Calu3 (cell line): Measurements from ENCODE around the gene SLIT3. TPM values are rescaled to one million over a fixed set of nuclear protein-coding genes. Genes with fewer than 3 reads are reported as not detected.

Source experiments
- BruUV-seq: library from RNA; stranded (reverse); fragments of 400-500 nt; replicated peaks from 2 replicates; lab custom pipeline; 2021; lab: Mats Ljungman, UMichigan
- CTCF ChIA-PET: fragments of 300-600 bp; sonication (Branson Sonifier 250); formaldehyde crosslinking; loops from one replicate; lab custom pipeline; 2022; ENCODE audit warnings: antibody characterized with exemption; lab: Charles Lee
- DNase-seq: peaks from one replicate; pipeline ENCODE4 v3.0.0; 2022
- H3K27ac Mint-ChIP-seq: one replicate; pipeline ENCODE4 v1.8.0; 2022; ENCODE audit warnings: mixed read lengths; ENCODE audit not compliant: unreplicated experiment
- H3K27me3 Mint-ChIP-seq: one replicate; pipeline ENCODE4 v1.8.0; 2022; ENCODE audit warnings: mixed read lengths; ENCODE audit not compliant: unreplicated experiment
- H3K36me3 Mint-ChIP-seq: one replicate; pipeline ENCODE4 v1.8.0; 2022; ENCODE audit warnings: mild to moderate bottlenecking, moderate library complexity, mixed read lengths; ENCODE audit not compliant: insufficient read depth, unreplicated experiment
- H3K4me1 Mint-ChIP-seq: one replicate; pipeline ENCODE4 v1.8.0; 2022; ENCODE audit warnings: mild to moderate bottlenecking, low read depth, mixed read lengths; ENCODE audit not compliant: unreplicated experiment
- H3K4me3 Mint-ChIP-seq: one replicate; pipeline ENCODE4 v1.8.0; 2022; ENCODE audit warnings: mild to moderate bottlenecking, low read depth, moderate library complexity, mixed read lengths; ENCODE audit not compliant: unreplicated experiment
- H3K9me3 Mint-ChIP-seq: one replicate; pipeline ENCODE4 v1.8.0; 2022; ENCODE audit warnings: low read depth, mixed read lengths; ENCODE audit not compliant: unreplicated experiment
- CTCF ChIP-seq: fragments of 200-600 bp; IDR thresholded peaks from one replicate; pipeline ENCODE4 v1.8.0; 2022; ENCODE audit warnings: antibody characterized with exemption; ENCODE audit not compliant: unreplicated experiment
- intact Hi-C: fragments of 100-400 bp; cut with micrococcal nuclease; formaldehyde crosslinking; loops from one replicate; pipeline ENCODE4 v1.10.0; 2022; ENCODE audit not compliant: unreplicated experiment
- total RNA-seq: library from RNA; stranded (reverse); gene quantifications from 2 replicates; pipeline ENCODE4 v1.2.3, GENCODE V29; 2022

Gene SLIT3
- total RNA-seq, 1 experiment from 2014 or later, result not detected

- BruUV-seq, result no TSS peak
- H3K4me3 Mint-ChIP-seq, result no peak overlapping the region
- CTCF ChIA-PET, result interaction anchor here (0.6 kb wide), 1 partner anchor 213 kb away, joined by 4 read pairs; no protein-coding TSS in a partner anchor
- H3K4me1 Mint-ChIP-seq, result no peaks in the 10 kb centered on the region
- DNase-seq, result no peak
- H3K27me3 Mint-ChIP-seq, result peaks cover 49% of the 10 kb centered on the region
- no peak overlapping the region for H3K27ac Mint-ChIP-seq
- H3K9me3 Mint-ChIP-seq, result no peaks in the 10 kb centered on the region
- intact Hi-C loops, result no loop called here
- no peaks in the 10 kb centered on the region for H3K36me3 Mint-ChIP-seq
- no peak for TF ChIP-seq CTCF
Observed at GRCh38 chr5:168903061-168903460, 397.9 kb downstream of the SLIT3 start.

GRCh38 chr5:168899673-168900072, 401.3 kb downstream of the SLIT3 start:
- no peak for DNase-seq
- no peaks in the 10 kb centered on the region for H3K36me3 Mint-ChIP-seq
- peaks cover 49% of the 10 kb centered on the region for H3K27me3 Mint-ChIP-seq
- H3K27ac Mint-ChIP-seq, result no peak overlapping the region
- no peak overlapping the region for H3K4me3 Mint-ChIP-seq
- no peaks in the 10 kb centered on the region for H3K9me3 Mint-ChIP-seq
- CTCF ChIA-PET, result no interaction called here
- BruUV-seq, result no TSS peak
- TF ChIP-seq CTCF, result no peak
- intact Hi-C loops, result no loop called here
- no peaks in the 10 kb centered on the region for H3K4me1 Mint-ChIP-seq

GRCh38 chr5:168899264-168899663, 401.7 kb downstream of the SLIT3 start:
- BruUV-seq, result no TSS peak
- TF ChIP-seq CTCF, result no peak
- DNase-seq, result no peak
- Mint-ChIP-seq H3K4me3 (no peak overlapping the region), H3K27me3 (peaks cover 52% of the 10 kb centered on the region), H3K9me3 (no peaks in the 10 kb centered on the region), H3K27ac (no peak overlapping the region), H3K4me1 (no peaks in the 10 kb centered on the region), H3K36me3 (no peaks in the 10 kb centered on the region)
- intact Hi-C loops, result no loop called here
- CTCF ChIA-PET, result no interaction called here

GRCh38 chr5:168898247-168898911, 402.6 kb downstream of the SLIT3 start:
- CTCF ChIA-PET, result no interaction called here
- Mint-ChIP-seq H3K9me3 (no peaks in the 10 kb centered on the region), H3K27me3 (peaks cover 58% of the 10 kb centered on the region), H3K27ac (no peak overlapping the region), H3K4me1 (no peaks in the 10 kb centered on the region), H3K4me3 (no peak overlapping the region), H3K36me3 (no peaks in the 10 kb centered on the region)
- BruUV-seq, result no TSS peak
- no peak for TF ChIP-seq CTCF
- intact Hi-C loops, result no loop called here
- no peak for DNase-seq
